ENCODE data around the gene KDM4F. TPM values are rescaled to one million over a fixed set of nuclear protein-coding genes. Genes with fewer than 3 reads are reported as not detected.

The KDM4F gene
- total and polyA plus RNA-seq, 8 donors: not detected

- Histone ChIP-seq H3K36me3 (peaks cover 0 to under 1% (median under 1%) of the 10 kb centered on the region in 4 donors), H3K4me1 (peaks cover 6 to 23% (median 20%) of the 10 kb centered on the region in 4 donors), H3K27ac (no peak overlapping the region), H3K27me3 (no peaks in the 10 kb centered on the region), H3K4me3 (no peak overlapping the region), H3K9me3 (no peaks in the 10 kb centered on the region)
- 93 to 100% (median 100%) methylated on average over 1 of the region's 1 CpG for WGBS, 5 donors
- DNase-seq: no peak
- TF ChIP-seq EP300 (IDR thresholded peaks at IDR 0.05) (no peak), POLR2AphosphoS5 (IDR thresholded peaks at IDR 0.05) (no peak), POLR2A (IDR thresholded peaks at IDR 0.05) (no peak)
- TF ChIP-seq, protein P1, sequence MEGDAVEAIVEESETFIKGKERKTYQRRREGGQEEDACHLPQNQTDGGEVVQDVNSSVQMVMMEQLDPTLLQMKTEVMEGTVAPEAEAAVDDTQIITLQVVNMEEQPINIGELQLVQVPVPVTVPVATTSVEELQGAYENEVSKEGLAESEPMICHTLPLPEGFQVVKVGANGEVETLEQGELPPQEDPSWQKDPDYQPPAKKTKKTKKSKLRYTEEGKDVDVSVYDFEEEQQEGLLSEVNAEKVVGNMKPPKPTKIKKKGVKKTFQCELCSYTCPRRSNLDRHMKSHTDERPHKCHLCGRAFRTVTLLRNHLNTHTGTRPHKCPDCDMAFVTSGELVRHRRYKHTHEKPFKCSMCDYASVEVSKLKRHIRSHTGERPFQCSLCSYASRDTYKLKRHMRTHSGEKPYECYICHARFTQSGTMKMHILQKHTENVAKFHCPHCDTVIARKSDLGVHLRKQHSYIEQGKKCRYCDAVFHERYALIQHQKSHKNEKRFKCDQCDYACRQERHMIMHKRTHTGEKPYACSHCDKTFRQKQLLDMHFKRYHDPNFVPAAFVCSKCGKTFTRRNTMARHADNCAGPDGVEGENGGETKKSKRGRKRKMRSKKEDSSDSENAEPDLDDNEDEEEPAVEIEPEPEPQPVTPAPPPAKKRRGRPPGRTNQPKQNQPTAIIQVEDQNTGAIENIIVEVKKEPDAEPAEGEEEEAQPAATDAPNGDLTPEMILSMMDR (IDR thresholded peaks at IDR 0.05): no peak
- intact Hi-C loops (cut with DNase I; ENCODE audit: low total_unique reads): no loop called here
These were observed 16.1 kb downstream of the KDM4F start for GRCh38 chr11:95065336-95065735.

DNA sequence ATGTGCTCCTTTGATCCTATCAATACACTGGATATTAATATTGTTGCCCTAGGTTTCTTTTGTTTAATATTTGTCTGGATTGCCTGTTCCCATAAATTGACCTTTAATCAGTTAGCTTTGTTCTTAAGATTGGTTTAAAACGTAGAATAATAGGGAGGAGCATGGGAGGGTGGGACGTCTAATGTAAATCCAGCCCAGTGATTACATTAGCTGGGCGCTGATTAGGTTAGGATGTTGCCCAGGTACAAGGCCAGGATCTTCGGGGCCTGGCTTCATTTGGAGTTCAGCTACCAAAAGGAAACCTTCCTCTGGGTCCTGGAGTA, 17.5 kb downstream of the KDM4F start, which contains the start of gene SRSF8:
Gene SRSF8, plus strand, starts transcription at position 204 of the 323 bp plus-strand sequence. CDS start 308 bp downstream, outside the sequence.
- Histone ChIP-seq H3K36me3 (peaks cover 0 to 5% (median 2%) of the 10 kb centered on the region in 4 donors), H3K9me3 (no peaks in the 10 kb centered on the region), H3K4me1 (peaks cover 6 to 34% (median 26%) of the 10 kb centered on the region in 4 donors), H3K27ac (peak within 1 kb of the TSS; percentile 96 to 100 (median 98)), H3K4me3 (peak within 1 kb of the TSS; percentile 60 to 87 (median 80)), H3K27me3 (no peaks in the 10 kb centered on the region)
- 0% methylated on average over 4 of the region's 4 CpGs for WGBS, 5 donors
- DNase-seq: no peak
- TF ChIP-seq, protein P1 (IDR thresholded peaks at IDR 0.05): no peak
- TF ChIP-seq POLR2A (IDR thresholded peaks at IDR 0.05) (no peak), EP300 (IDR thresholded peaks at IDR 0.05) (no peak), POLR2AphosphoS5 (IDR thresholded peaks at IDR 0.05) (no peak)
- intact Hi-C loops (cut with DNase I; ENCODE audit: low total_unique reads): no loop called here

- WGBS, 5 donors: 0 to 1% (median 0%) methylated on average over 33 to 98 of the region's 98 CpGs
- peak; percentile 82 to 95 for DNase-seq
- Histone ChIP-seq H3K9me3 (no peaks in the 10 kb centered on the region), H3K27ac (peak overlapping the region; percentile 96 to 100 (median 98)), H3K4me1 (peaks cover 6 to 34% (median 26%) of the 10 kb centered on the region in 4 donors), H3K36me3 (peaks cover 0 to 5% (median 2%) of the 10 kb centered on the region in 4 donors), H3K27me3 (no peaks in the 10 kb centered on the region), H3K4me3 (peak overlapping the region; percentile 60 to 87 (median 80))
- TF ChIP-seq POLR2A (IDR thresholded peaks at IDR 0.05) (peak in 2 of 4 donors; percentile 26 to 38), EP300 (IDR thresholded peaks at IDR 0.05) (no peak), POLR2AphosphoS5 (IDR thresholded peaks at IDR 0.05) (peak; percentile 18 to 84 (median 81))
- TF ChIP-seq, protein P1 (IDR thresholded peaks at IDR 0.05): peak in 5 of 7 experiments; percentile 19 to 60 (median 50)
- intact Hi-C loops (cut with DNase I; ENCODE audit: low total_unique reads): no loop called here
These were observed 18.0 kb downstream of the KDM4F start for GRCh38 chr11:95067039-95067840.

- H3K36me3 ChIP-seq: peaks cover 0 to 5% (median 2%) of the 10 kb centered on the region in 4 donors
- no peak for TF ChIP-seq POLR2AphosphoS5 (IDR thresholded peaks at IDR 0.05)
- no peak for TF ChIP-seq EP300 (IDR thresholded peaks at IDR 0.05)
- TF ChIP-seq, protein P1 (IDR thresholded peaks at IDR 0.05): no peak
- TF ChIP-seq POLR2A (IDR thresholded peaks at IDR 0.05): no peak
- peak overlapping the region; percentile 96 to 100 (median 98) for H3K27ac ChIP-seq
- H3K4me1 ChIP-seq: peaks cover 6 to 34% (median 26%) of the 10 kb centered on the region in 4 donors
- WGBS, 5 donors: 0 to 1% (median 0%) methylated on average over 16 of the region's 16 CpGs
- H3K27me3 ChIP-seq: no peaks in the 10 kb centered on the region
- DNase-seq: no peak
- H3K4me3 ChIP-seq: peak overlapping the region; percentile 60 to 87 (median 80)
- intact Hi-C loops (cut with DNase I; ENCODE audit: low total_unique reads): no loop called here
- no peaks in the 10 kb centered on the region for H3K9me3 ChIP-seq
These were observed 18.6 kb downstream of the KDM4F start for GRCh38 chr11:95067841-95068219.
